NCI-H2081 (cell line): ENCODE measurements around the gene DCAF15.
A peak's percentile ranks its signal among the peaks of the same experiment; 100 is the strongest.
"Not testable (repeated sequence)": the region's sequence is repeated elsewhere in the genome, so short reads cannot be mapped to it uniquely, and the experiment has no call there.

ENCODE experiments used
- DNase-seq, 2 experiments: peaks; one replicate each; lab custom pipeline; 2025; lab: John Stamatoyannopoulos, UW

DCAF15 gene

DNA sequence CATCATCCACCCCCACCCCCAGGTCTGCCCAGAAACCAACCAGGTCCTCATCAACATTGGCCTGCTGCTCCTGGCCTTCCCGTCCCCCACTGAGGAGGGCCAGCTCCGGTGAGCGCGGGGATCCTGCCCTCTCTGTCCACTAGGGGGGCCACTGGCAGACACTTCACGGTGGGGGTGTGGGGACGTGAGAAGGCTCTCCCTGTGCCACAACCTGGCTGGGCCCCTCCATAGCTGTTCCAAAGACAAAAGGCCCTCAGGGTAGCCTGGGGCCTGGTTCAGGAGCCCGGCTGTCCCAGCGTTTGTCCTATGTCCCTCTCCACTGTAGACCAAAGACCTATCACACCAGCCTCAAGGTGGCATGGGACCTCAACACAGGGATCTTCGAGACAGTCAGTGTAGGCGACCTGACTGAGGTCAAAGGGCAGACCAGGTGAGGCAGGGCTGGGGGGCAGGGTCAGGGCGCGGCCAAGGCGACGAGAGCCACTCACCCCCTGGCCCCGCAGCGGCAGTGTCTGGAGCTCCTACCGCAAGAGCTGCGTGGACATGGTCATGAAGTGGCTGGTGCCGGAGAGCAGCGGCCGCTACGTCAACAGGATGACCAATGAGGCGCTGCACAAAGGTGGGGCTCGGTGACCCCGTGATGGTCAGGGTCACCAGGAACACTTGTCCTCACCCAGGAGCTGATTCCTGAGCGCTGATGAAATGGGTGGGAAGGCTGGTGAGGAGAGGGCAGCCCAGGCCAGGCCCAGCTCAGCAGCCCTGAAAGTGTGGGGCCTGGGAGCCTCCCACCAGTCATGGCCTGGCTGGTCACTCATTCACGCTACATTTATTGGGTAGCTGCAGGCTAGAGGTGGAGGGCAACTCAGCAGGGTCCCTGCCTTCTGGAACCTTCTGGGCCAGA lies 7.9 kb downstream of the DCAF15 start:
- no peak for DNase-seq

GRCh38 chr19:13960863-13961784 lies 8.8 kb downstream of the DCAF15 start:
- DNase-seq, result no peak

DNA sequence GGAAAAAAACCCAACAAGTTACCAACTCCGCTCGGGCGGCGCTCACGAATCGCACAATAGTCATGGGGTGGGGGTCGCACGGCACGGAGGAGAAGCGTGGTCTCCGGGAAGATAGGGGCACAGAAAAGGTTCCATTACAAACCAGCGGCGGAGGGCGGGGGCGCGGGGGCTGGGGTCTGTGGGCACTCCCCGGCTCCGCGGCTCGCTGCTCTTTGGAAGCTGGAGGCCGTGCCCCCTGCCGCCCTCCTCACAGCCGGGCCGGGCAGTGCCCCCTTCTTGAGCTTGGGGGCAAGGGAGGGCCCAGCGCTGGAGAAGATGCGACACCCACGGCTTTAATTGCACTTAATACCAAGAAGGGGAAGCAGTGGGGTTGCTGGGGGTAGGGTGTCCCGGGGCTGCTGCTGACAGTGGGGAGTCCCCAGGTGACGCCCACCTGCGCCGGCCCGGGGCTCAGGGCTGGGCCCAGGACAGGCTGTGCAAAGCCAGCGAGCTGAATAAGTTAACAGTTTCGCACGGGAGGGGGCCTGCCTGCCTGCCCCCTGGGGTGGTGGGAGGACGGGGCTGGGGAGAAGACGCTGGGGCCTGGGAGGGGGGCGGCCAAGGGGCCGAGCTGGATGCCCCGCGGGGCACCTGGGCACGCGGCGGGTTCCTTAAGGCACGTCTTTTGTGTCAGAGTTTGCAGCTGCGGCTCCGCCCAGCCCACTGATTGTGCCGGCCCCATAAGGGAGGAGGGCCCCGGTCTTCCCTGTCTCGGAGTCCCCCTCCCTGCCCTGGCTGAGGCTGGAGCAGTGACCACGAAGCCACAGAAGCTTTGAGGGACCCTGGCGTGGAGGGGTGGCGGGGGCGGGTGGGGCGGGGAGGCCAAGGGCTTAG lies 9.8 kb downstream of the DCAF15 start:
- DNase-seq, result no peak

DNA sequence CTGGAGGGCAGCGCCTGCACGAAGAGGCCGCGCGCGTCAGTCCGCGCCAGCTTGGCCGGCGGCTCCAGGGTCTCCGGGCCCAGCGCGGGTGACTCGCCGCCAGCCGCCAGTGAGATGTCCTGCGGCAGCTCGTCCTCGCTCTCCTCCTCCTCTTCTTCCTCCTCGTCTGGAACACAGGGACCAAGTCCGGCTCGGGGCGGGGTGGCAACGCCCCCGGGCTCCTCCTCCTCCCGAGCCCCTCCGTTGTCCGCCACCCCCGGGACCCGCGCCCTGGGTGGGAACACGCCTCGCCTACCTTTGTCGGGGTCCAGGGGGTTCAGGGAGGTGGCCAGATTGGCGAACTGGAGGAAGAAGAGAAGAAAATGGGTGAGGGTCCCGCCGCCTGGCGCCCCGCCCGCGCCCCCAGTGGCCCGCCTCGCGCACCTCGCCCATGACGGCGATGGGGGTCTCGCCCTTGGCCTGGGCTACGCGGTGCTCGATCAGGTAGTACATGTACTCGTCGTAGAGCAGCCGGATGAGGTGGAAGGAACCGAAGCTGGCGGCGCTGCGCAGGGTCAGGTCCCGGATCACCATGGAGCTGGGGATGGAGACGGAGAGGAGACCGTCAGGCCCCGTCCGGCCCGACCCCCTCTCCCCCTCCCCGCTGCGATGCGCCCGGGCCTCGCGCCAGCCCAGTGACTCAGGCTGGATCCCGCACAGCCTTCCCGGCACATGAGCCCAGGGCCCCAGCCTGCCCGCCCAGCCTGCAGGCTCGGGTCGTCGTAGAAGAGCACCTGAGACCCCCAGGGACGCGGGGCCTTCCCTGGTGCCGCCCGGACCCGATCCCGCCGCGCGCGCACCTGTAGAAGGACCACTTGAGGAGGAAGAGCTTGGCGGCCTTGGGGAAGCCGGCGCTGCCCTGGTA lies 10.6 kb downstream of the DCAF15 start:
- no peak for DNase-seq

DNA sequence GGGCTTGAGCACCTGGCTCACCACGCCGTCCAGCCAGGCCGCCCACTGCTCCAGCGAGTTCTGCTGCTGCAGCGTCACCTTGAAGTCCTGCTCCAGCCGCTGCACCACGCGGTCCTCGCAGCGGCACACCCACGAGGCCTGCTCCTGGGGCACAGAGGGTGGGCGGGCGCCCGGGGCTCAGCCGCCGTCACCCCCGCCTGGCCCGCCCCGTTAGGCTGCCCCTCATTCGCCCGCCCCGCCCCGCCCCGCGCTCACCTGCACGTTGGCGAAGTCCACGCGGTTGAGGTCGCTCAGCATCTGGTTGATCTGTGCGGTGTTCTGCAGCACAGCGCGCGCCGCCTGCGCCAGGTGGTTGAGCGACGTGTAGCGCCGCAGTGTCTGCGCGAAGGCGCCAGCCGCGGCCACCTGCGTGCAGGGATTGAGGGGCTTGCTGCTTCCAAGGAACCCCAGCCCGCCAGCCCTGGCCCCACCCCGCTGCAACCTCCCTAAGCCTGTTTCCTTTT lies 11.3 kb downstream of the DCAF15 start:
- DNase-seq, result no peak

DNA sequence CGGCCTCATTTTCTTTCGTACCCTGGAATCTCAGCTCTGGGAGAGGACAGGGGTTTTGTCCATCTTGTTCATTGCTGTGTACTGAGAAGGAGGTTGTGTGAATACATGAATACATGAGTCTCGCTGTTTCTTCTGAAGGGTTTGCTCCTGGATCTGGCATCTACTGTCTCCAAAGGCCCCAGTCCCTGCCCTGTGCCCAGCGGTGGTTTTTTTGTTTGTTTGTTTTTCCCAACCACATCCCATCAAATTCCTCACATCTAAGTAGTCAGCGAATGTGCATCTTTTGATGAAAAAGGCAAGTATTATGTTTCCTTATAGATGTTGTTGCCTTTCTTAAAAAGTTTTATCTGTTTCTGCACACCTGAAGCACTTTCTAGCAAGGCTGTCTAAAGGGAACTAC lies 12.5 kb downstream of the DCAF15 start:
- DNase-seq, result no peak

- no peak for DNase-seq
Measured at GRCh38 chr19:13965377-13965896, 13.1 kb downstream of the DCAF15 start.

GRCh38 chr19:13965926-13966683 lies 13.8 kb downstream of the DCAF15 start:
- DNase-seq, result no peak

- DNase-seq, result no peak
Measured at GRCh38 chr19:13966684-13967128, 14.4 kb downstream of the DCAF15 start.

DNA sequence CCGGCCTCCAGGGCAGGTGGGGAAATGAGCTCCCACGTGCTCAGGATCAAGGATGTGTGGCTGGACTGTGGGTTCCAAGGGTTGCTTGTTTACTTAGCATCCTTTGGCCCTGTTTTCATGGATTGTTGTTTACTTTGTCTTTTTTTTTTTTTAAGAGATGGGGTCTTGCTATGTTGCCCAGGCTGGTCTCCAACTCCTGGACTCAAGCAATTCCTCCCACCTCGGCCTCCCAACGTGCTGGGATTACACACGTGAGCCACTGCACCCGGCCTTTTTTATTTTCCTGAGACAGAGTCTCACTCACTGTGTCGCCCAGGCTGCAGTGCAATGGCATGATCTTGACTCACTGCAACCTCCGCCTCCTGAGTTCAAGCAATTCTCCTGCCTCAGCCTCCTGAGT lies 14.9 kb downstream of the DCAF15 start:
- not testable (repeated sequence) for DNase-seq

DNA sequence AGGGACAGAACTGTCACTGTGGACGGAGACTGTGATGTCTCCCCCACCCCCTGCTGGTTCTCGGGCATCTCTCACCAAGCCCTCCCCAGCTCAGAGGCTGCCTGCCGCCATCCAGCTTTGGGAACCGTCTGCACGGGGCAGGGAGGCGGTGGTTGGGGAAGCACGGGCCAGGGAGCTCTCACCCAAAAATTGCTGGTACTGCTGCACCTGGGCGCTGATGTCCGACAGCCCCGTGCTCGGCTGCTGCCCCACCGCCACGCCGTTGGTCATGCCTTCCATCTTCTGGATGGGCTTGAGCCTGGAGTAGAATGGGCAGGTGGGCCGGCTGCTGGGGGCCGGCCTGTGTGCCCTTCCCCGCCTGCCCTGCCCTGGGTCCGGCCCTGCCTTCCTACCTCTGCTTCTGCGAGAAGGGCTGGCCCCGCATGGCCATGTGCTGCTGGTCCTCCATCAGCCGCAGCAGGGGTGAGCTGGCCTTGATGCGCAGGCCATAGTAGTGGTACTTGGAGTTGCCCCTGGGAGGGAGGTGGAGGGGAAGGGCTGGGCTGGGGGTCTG lies 16.1 kb downstream of the DCAF15 start:
- no peak for DNase-seq

- no peak for DNase-seq
Measured at GRCh38 chr19:13968999-13969398, 16.7 kb downstream of the DCAF15 start.

DNA sequence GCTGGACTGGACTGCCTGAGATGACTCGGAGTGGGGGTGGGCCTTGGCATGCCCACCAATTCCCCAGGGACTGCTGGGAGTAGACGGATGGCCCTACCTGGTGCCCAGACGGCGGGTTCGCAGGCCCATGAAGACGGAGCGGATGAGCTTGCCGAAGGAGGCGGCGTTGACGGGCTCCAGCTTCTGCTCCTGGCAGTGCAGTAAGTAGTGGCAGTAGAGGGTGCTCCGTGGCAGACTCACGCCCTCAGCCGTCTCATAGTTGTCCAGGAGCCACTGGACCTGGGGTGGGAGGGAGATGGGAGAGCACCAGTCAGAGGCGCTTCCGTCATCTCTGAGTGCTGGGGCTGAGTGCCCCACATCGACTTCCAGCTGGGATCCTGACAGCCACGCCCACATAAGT lies 17.6 kb downstream of the DCAF15 start:
- no peak for DNase-seq

GRCh38 chr19:13971868-13972267 lies 19.6 kb downstream of the DCAF15 start:
- not testable (repeated sequence) for DNase-seq

- no peak for DNase-seq
Measured at GRCh38 chr19:13972368-13973155, 20.3 kb downstream of the DCAF15 start.

DNA sequence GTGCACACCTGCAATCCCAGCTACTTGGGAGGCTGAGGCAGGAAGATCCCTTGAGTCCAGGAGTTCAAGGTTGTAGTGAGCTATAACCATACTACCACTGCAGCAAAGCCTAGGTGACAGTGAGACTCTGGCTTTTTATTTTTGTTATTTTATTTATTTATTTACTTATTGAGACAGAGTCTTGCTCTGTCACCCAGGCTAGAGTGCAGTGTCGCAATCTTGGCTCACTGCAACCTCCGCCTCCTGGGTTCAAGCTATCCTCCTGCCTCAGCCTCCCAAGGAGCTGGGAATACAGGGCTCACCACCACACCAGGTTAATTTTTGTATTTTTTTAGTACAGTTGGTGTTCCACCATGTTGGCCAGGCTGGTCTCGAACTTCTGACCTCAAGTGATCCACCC lies 21.2 kb downstream of the DCAF15 start:
- not testable (repeated sequence) for DNase-seq

- peak; percentile 13 to 40 for DNase-seq
Measured at GRCh38 chr19:13974073-13974472, 21.8 kb downstream of the DCAF15 start.

- DNase-seq, result no peak
Measured at GRCh38 chr19:13975870-13976269, 23.6 kb downstream of the DCAF15 start.
